MM.1S (cell line): ENCODE data around the gene RERE.

ENCODE experiments used
- DNase-seq: peaks from one replicate; pipeline ENCODE4 v3.0.0-alpha.2; 2015
- H2AFZ ChIP-seq: fragments of 300-600 bp; sonication (generic); 2 replicates; pipeline ENCODE4 v1.6.0; 2016; ENCODE audit warnings: antibody characterized with exemption, low read length
- H3F3A ChIP-seq: fragments of 300-600 bp; sonication (generic); 2 replicates; pipeline ENCODE4 v1.6.1; 2016; ENCODE audit warnings: mild to moderate bottlenecking, antibody characterized with exemption, low read length, moderate library complexity, mixed read lengths; ENCODE audit not compliant: insufficient read depth
- H3K27ac ChIP-seq: fragments of 300-600 bp; sonication (generic); 2 replicates; pipeline ENCODE4 v1.5.1; 2016; ENCODE audit warnings: mild to moderate bottlenecking, low read length
- H3K27me3 ChIP-seq: fragments of 300-600 bp; sonication (generic); replicated peaks from 2 replicates; pipeline ENCODE4 v1.6.0; 2016; ENCODE audit warnings: low read length; ENCODE audit not compliant: insufficient read depth
- H3K36me3 ChIP-seq: fragments of 300-600 bp; sonication (generic); replicated peaks from 2 replicates; pipeline ENCODE4 v1.6.1; 2016; ENCODE audit warnings: mild to moderate bottlenecking, low read length, mixed read lengths; ENCODE audit not compliant: insufficient read depth
- H3K4me1 ChIP-seq: fragments of 300-600 bp; sonication (generic); 2 replicates; pipeline ENCODE4 v1.6.1; 2016; ENCODE audit warnings: low read length, mixed read lengths
- H3K4me2 ChIP-seq: fragments of 300-600 bp; sonication (generic); 2 replicates; pipeline ENCODE4 v1.6.0; 2016; ENCODE audit warnings: low read depth, low read length
- H3K4me3 ChIP-seq: fragments of 300-600 bp; sonication (generic); 2 replicates; pipeline ENCODE4 v1.5.1; 2016; ENCODE audit warnings: low read length, mixed read lengths
- H3K79me2 ChIP-seq: fragments of 300-600 bp; sonication (generic); 2 replicates; pipeline ENCODE4 v1.6.1; 2016; ENCODE audit warnings: mixed run types, low read length, mixed read lengths
- H3K9ac ChIP-seq: fragments of 300-600 bp; sonication (generic); 2 replicates; pipeline ENCODE4 v1.6.1; 2016; ENCODE audit warnings: low read length, mixed read lengths
- H3K9me2 ChIP-seq: fragments of 300-600 bp; sonication (generic); replicated peaks from 2 replicates; pipeline ENCODE4 v1.6.1; 2016; ENCODE audit warnings: mild to moderate bottlenecking, low read length, mixed read lengths; ENCODE audit not compliant: insufficient read depth
- H3K9me3 ChIP-seq: fragments of 300-600 bp; sonication (generic); replicated peaks from 2 replicates; pipeline ENCODE4 v1.6.1; 2016; ENCODE audit warnings: mild to moderate bottlenecking, low read length, mixed read lengths; ENCODE audit not compliant: insufficient read depth
- H4K20me1 ChIP-seq: fragments of 300-600 bp; sonication (generic); 2 replicates; pipeline ENCODE4 v1.6.1; 2016; ENCODE audit warnings: mild to moderate bottlenecking, low read length, moderate library complexity, mixed read lengths; ENCODE audit not compliant: insufficient read depth
- CTCF ChIP-seq: fragments of 300-600 bp; sonication (generic); IDR thresholded peaks from 2 replicates; pipeline ENCODE4 v1.5.1; 2016; ENCODE audit warnings: antibody characterized with exemption, low read length, mixed read lengths
- EZH2 ChIP-seq: fragments of 300-600 bp; sonication (generic); optimal IDR thresholded peaks from 2 replicates; pipeline ENCODE3; 2017; ENCODE audit warnings: low read depth, mild to moderate bottlenecking, antibody characterized with exemption, low read length, mixed read lengths
- EZH2phosphoT487 ChIP-seq: fragments of 300-600 bp; sonication (generic); IDR thresholded peaks from 2 replicates; pipeline ENCODE4 v1.6.1; 2018; ENCODE audit warnings: antibody characterized with exemption, low read length

RERE gene

GRCh38 chr1:8456308-8456912 lies 361.0 kb downstream of the RERE start:
- Histone ChIP-seq H3K9ac (no peak overlapping the region), H3F3A (no peaks in the 10 kb centered on the region)

GRCh38 chr1:8455700-8456307 lies 361.6 kb downstream of the RERE start:
- H3K9me2 ChIP-seq = no peaks in the 10 kb centered on the region
- H2AFZ ChIP-seq = no peak overlapping the region
- no peaks in the 10 kb centered on the region for H3K79me2 ChIP-seq
- H3K36me3 ChIP-seq = no peaks in the 10 kb centered on the region
- H3F3A ChIP-seq = no peaks in the 10 kb centered on the region
- no peaks in the 10 kb centered on the region for H3K27me3 ChIP-seq
- no peak overlapping the region for H3K9ac ChIP-seq
- H3K9me3 ChIP-seq = no peaks in the 10 kb centered on the region
- no peak overlapping the region for H3K4me2 ChIP-seq
- DNase-seq = no peak
- TF ChIP-seq EZH2phosphoT487 = no peak
- no peak for TF ChIP-seq EZH2
- no peak for TF ChIP-seq CTCF
- no peak overlapping the region for H3K27ac ChIP-seq
- H3K4me3 ChIP-seq = no peak overlapping the region
- H3K4me1 ChIP-seq = 0 out of 2 replicates have a peak, but pooled peaks cover 8% of the 10 kb centered on the region
- H4K20me1 ChIP-seq = no peaks in the 10 kb centered on the region

More at GRCh38 chr1:8456308-8456912, 361.0 kb downstream of the RERE start:
- no peaks in the 10 kb centered on the region for H3K27me3 ChIP-seq
- no peak overlapping the region for H2AFZ ChIP-seq
- H3K27ac ChIP-seq = no peak overlapping the region
- no peaks in the 10 kb centered on the region for H3K9me2 ChIP-seq
- no peaks in the 10 kb centered on the region for H3K9me3 ChIP-seq
- no peaks in the 10 kb centered on the region for H3K36me3 ChIP-seq
- H4K20me1 ChIP-seq = no peaks in the 10 kb centered on the region
- H3K4me1 ChIP-seq = 0 out of 2 replicates have a peak, but pooled peaks cover 8% of the 10 kb centered on the region
- H3K4me2 ChIP-seq = no peak overlapping the region
- H3K4me3 ChIP-seq = no peak overlapping the region
- no peak for DNase-seq
- TF ChIP-seq CTCF (no peak), EZH2phosphoT487 (no peak), EZH2 (no peak)
- no peaks in the 10 kb centered on the region for H3K79me2 ChIP-seq

GRCh38 chr1:8450312-8450711 lies 367.1 kb downstream of the RERE start:
- H3F3A ChIP-seq = no peaks in the 10 kb centered on the region
- no peak overlapping the region for H3K4me2 ChIP-seq
- no peak overlapping the region for H3K9ac ChIP-seq
- TF ChIP-seq CTCF = no peak
- TF ChIP-seq EZH2 = no peak
- no peak overlapping the region for H3K4me3 ChIP-seq
- H3K9me3 ChIP-seq = no peaks in the 10 kb centered on the region
- H3K4me1 ChIP-seq = no peaks in the 10 kb centered on the region
- H2AFZ ChIP-seq = no peak overlapping the region
- H4K20me1 ChIP-seq = no peaks in the 10 kb centered on the region
- H3K9me2 ChIP-seq = no peaks in the 10 kb centered on the region
- no peaks in the 10 kb centered on the region for H3K36me3 ChIP-seq
- no peaks in the 10 kb centered on the region for H3K79me2 ChIP-seq
- H3K27ac ChIP-seq = no peak overlapping the region
- no peaks in the 10 kb centered on the region for H3K27me3 ChIP-seq
- DNase-seq = no peak
